GM12865 (cell line): ENCODE results near the gene CCDC167.
A peak's percentile ranks its signal among the peaks of the same experiment; 100 is the strongest.

Source experiments
- DNase-seq: peaks from one replicate; pipeline ENCODE4 v3.0.0; 2010; ENCODE audit warnings: low read depth
- H3K4me3 ChIP-seq: 2 replicates; pipeline ENCODE4 v1.5.1; 2011; ENCODE audit warnings: mild to moderate bottlenecking, low read depth, low read length, control low read depth
- TF ChIP-seq, protein P1 (sequence below): IDR thresholded peaks from 2 replicates; pipeline ENCODE4 v1.5.1; 2011; ENCODE audit warnings: low read length, control low read depth, low read depth, inconsistent platforms; ENCODE audit not compliant: insufficient read depth; ENCODE audit errors: missing control alignments

Gene CCDC167

GRCh38 chr6:37536491-37537190, 36.9 kb upstream of the CCDC167 start:
- no peak for DNase-seq
- no peak overlapping the region for H3K4me3 ChIP-seq
- TF ChIP-seq, protein P1, sequence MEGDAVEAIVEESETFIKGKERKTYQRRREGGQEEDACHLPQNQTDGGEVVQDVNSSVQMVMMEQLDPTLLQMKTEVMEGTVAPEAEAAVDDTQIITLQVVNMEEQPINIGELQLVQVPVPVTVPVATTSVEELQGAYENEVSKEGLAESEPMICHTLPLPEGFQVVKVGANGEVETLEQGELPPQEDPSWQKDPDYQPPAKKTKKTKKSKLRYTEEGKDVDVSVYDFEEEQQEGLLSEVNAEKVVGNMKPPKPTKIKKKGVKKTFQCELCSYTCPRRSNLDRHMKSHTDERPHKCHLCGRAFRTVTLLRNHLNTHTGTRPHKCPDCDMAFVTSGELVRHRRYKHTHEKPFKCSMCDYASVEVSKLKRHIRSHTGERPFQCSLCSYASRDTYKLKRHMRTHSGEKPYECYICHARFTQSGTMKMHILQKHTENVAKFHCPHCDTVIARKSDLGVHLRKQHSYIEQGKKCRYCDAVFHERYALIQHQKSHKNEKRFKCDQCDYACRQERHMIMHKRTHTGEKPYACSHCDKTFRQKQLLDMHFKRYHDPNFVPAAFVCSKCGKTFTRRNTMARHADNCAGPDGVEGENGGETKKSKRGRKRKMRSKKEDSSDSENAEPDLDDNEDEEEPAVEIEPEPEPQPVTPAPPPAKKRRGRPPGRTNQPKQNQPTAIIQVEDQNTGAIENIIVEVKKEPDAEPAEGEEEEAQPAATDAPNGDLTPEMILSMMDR = no peak

DNA sequence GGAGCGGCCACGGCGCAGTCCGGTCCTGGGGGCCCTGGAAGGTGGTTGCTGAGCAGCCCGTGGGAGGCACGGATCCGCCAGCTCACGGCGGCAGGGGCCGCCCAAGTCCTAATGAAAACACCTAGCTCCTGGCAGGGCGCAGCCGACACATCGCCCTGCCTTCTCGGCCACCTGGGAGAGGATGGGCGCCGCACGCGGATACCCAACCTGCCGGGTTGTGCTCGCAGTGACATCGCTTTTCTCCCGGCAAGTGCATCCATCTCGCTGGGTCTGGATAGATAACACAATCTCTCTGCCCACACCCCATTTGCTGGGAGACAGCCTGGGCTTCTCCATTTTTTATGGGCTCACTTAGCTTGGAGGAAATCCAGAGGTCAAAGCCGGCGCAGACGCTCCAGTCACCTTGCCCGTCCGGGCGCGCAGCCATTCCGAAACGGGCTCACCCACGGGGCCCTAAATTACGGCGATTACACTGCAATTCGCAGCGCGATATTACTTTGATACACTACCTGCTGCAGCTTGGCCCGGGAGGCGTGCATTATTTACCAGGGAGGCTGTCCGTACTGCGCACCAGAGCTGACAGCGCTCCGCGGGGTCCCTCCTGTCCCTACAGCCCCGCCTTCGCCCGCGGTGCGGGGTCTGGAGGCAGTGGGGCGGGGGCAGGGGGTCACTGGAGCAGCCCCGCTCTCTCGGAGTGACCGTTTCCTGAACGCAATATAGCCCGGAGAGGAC, 36.2 kb upstream of the CCDC167 start:
- peak; percentile 51 for DNase-seq
- H3K4me3 ChIP-seq = no peak overlapping the region
- TF ChIP-seq, protein P1 = peak; percentile 31

DNA sequence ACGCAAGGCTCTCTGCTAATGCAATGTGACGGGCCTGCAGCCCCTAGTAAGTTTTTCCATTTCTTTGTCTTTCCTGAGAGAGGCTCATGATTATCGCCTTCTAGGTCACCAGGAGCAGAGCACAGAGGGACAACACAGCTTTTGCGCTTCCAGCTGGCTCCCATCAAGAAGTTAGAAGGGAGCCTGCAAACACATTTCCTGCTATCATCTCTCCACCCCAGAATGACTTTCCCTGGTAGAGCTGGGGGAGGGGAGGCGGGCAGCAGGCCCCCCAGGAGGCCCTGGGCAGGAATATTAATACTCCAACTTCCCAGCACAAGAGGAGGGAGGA, 35.7 kb upstream of the CCDC167 start:
- TF ChIP-seq, protein P1 = no peak
- DNase-seq = no peak
- no peak overlapping the region for H3K4me3 ChIP-seq

- H3K4me3 ChIP-seq = no peak overlapping the region
- TF ChIP-seq, protein P1 = no peak
These were observed 35.2 kb upstream of the CCDC167 start for GRCh38 chr6:37534893-37535292.

GRCh38 chr6:37532122-37532521, 32.4 kb upstream of the CCDC167 start:
- no peak overlapping the region for H3K4me3 ChIP-seq
- TF ChIP-seq, protein P1 = no peak
- no peak for DNase-seq

More at GRCh38 chr6:37534893-37535292, 35.2 kb upstream of the CCDC167 start:
- no peak for DNase-seq

DNA sequence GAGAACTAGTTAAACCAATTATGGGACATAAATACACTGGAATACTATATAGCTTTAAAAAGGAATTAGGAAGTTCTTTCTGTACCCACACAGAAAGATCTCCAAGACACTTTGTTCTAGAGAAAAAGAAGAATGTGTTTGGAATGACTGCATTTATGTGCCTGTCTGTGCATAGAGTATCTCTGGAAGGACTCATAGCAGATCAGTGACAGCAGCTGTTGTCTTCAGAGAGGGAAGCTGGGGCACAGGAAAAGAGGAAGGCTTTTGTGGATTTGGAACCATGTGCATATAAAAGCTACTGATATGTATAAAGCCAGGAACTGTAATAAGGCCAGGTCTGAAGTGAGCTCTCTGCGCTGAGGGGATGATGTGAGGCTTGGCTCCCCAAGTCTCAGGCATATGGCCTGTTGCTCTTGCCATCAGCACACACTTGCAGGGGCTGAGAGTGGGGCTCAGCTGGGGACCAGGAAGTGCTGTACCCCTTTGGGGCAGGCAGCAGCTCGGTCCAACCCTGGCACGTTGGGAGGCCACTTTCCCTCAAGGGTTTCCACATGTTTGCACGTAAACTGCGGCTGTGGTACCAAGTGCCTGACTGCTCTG, 31.8 kb upstream of the CCDC167 start:
- no peak for DNase-seq
- H3K4me3 ChIP-seq = no peak overlapping the region
- TF ChIP-seq, protein P1 = no peak
